Astrocyte (in vitro differentiated cells and primary cell): ENCODE measurements around the gene ZNF518A. TPM values are rescaled to one million over a fixed set of nuclear protein-coding genes. Genes with fewer than 3 reads are reported as not detected.

Source experiments
- DNase-seq: peaks from one replicate; pipeline ENCODE4 v3.0.0-alpha.2; 2010; ENCODE audit warnings: low read depth
- FAIRE-seq: peaks from 2 replicates; lab custom pipeline; 2011; peaks lifted over from hg19 to GRCh38; lab: Jason Lieb, UNC
- H2AFZ ChIP-seq: 2 replicates; pipeline ENCODE4 v1.6.0; 2012; ENCODE audit warnings: low read depth, low read length, inconsistent platforms
- H3K27ac ChIP-seq: 2 replicates; pipeline ENCODE4 v1.5.1; 2011; ENCODE audit warnings: low read depth, low read length, inconsistent platforms
- H3K27me3 ChIP-seq: 2 replicates; pipeline ENCODE4 v1.6.0; 2011; ENCODE audit warnings: low read length, inconsistent platforms; ENCODE audit not compliant: insufficient read depth
- H3K36me3 ChIP-seq: 2 replicates; pipeline ENCODE4 v1.5.1; 2011; ENCODE audit warnings: low read length, inconsistent platforms; ENCODE audit not compliant: insufficient read depth
- H3K4me1 ChIP-seq: 2 replicates; pipeline ENCODE4 v1.5.1; 2011; ENCODE audit warnings: low read length, inconsistent platforms; ENCODE audit not compliant: insufficient read depth
- H3K4me2 ChIP-seq: 2 replicates; pipeline ENCODE4 v1.6.0; 2012; ENCODE audit warnings: low read length, inconsistent platforms
- H3K4me3 ChIP-seq: 2 replicates; pipeline ENCODE4 v1.5.1; 2011; ENCODE audit warnings: low read depth, mild to moderate bottlenecking, low read length, inconsistent platforms; ENCODE audit not compliant: insufficient read depth
- H3K79me2 ChIP-seq: 2 replicates; pipeline ENCODE4 v1.6.0; 2012; ENCODE audit warnings: mild to moderate bottlenecking, low read length, inconsistent platforms; ENCODE audit not compliant: insufficient read depth
- H3K9ac ChIP-seq: 2 replicates; pipeline ENCODE4 v1.6.0; 2012; ENCODE audit warnings: mild to moderate bottlenecking, low read length, inconsistent platforms
- H3K9me3 ChIP-seq: 2 replicates; pipeline ENCODE4 v1.5.1; 2012; ENCODE audit warnings: low read depth, mild to moderate bottlenecking, low read length, inconsistent platforms; ENCODE audit not compliant: insufficient read depth
- H4K20me1 ChIP-seq: 2 replicates; pipeline ENCODE4 v1.6.0; 2012; ENCODE audit warnings: low read length, inconsistent platforms; ENCODE audit not compliant: insufficient read depth
- H3K27ac Mint-ChIP-seq: one replicate; pipeline ENCODE4 v1.8.0; 2021; ENCODE audit warnings: mild to moderate bottlenecking, mixed read lengths; ENCODE audit not compliant: unreplicated experiment
- H3K27me3 Mint-ChIP-seq: one replicate; pipeline ENCODE4 v1.8.0; 2021; ENCODE audit warnings: low read depth, mixed read lengths; ENCODE audit not compliant: unreplicated experiment
- H3K36me3 Mint-ChIP-seq: one replicate; pipeline ENCODE4 v1.8.0; 2021; ENCODE audit warnings: low read depth, mixed read lengths; ENCODE audit not compliant: unreplicated experiment
- H3K4me1 Mint-ChIP-seq: one replicate; pipeline ENCODE4 v1.8.0; 2021; ENCODE audit warnings: low read depth, mixed read lengths; ENCODE audit not compliant: unreplicated experiment
- H3K4me3 Mint-ChIP-seq: one replicate; pipeline ENCODE4 v1.8.0; 2021; ENCODE audit warnings: mild to moderate bottlenecking, moderate library complexity, mixed read lengths; ENCODE audit not compliant: unreplicated experiment
- H3K9me3 Mint-ChIP-seq: one replicate; pipeline ENCODE4 v1.8.0; 2021; ENCODE audit warnings: mild to moderate bottlenecking, mixed read lengths; ENCODE audit not compliant: unreplicated experiment
- EZH2 ChIP-seq: IDR thresholded peaks from 2 replicates; pipeline ENCODE4 v1.6.1; 2012; ENCODE audit warnings: mild to moderate bottlenecking, low read length, inconsistent platforms; ENCODE audit not compliant: insufficient read depth
- total RNA-seq: library from RNA; stranded (reverse); gene quantifications from 2 replicates; pipeline ENCODE4 v1.2.1, GENCODE V29; 2021
- TF ChIP-seq, protein P1 (sequence below): IDR thresholded peaks from 2 replicates; pipeline ENCODE4 v1.5.1; 2011; ENCODE audit warnings: low read depth, mild to moderate bottlenecking, inconsistent platforms, low read length, moderate library complexity; ENCODE audit not compliant: insufficient read depth

Gene ZNF518A
- total RNA-seq, 1 donor from 2014 or later = 24.1 TPM

- H3K79me2 ChIP-seq = peaks cover 4% of the 10 kb centered on the region
- H3K36me3 ChIP-seq = peaks cover 4% of the 10 kb centered on the region
- H3K27ac ChIP-seq = no peak overlapping the region
- Mint-ChIP-seq H3K9me3 (no peaks in the 10 kb centered on the region), H3K4me3 (no peak overlapping the region), H3K27ac (no peak overlapping the region), H3K36me3 (peaks cover 12% of the 10 kb centered on the region), H3K4me1 (peaks cover 13% of the 10 kb centered on the region), H3K27me3 (no peaks in the 10 kb centered on the region)
- no peak for DNase-seq
- TF ChIP-seq, protein P1, sequence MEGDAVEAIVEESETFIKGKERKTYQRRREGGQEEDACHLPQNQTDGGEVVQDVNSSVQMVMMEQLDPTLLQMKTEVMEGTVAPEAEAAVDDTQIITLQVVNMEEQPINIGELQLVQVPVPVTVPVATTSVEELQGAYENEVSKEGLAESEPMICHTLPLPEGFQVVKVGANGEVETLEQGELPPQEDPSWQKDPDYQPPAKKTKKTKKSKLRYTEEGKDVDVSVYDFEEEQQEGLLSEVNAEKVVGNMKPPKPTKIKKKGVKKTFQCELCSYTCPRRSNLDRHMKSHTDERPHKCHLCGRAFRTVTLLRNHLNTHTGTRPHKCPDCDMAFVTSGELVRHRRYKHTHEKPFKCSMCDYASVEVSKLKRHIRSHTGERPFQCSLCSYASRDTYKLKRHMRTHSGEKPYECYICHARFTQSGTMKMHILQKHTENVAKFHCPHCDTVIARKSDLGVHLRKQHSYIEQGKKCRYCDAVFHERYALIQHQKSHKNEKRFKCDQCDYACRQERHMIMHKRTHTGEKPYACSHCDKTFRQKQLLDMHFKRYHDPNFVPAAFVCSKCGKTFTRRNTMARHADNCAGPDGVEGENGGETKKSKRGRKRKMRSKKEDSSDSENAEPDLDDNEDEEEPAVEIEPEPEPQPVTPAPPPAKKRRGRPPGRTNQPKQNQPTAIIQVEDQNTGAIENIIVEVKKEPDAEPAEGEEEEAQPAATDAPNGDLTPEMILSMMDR = no peak
- TF ChIP-seq EZH2 = no peak
- no peak for FAIRE-seq
- H2AFZ ChIP-seq = no peak overlapping the region
- no peak overlapping the region for H3K4me2 ChIP-seq
- no peaks in the 10 kb centered on the region for H3K27me3 ChIP-seq
- H3K9me3 ChIP-seq = no peaks in the 10 kb centered on the region
- H3K4me3 ChIP-seq = no peak overlapping the region
- H3K4me1 ChIP-seq = no peaks in the 10 kb centered on the region
- no peaks in the 10 kb centered on the region for H4K20me1 ChIP-seq
- H3K9ac ChIP-seq = no peak overlapping the region
Measured at GRCh38 chr10:96136810-96137209, 6.7 kb downstream of the ZNF518A start.

DNA sequence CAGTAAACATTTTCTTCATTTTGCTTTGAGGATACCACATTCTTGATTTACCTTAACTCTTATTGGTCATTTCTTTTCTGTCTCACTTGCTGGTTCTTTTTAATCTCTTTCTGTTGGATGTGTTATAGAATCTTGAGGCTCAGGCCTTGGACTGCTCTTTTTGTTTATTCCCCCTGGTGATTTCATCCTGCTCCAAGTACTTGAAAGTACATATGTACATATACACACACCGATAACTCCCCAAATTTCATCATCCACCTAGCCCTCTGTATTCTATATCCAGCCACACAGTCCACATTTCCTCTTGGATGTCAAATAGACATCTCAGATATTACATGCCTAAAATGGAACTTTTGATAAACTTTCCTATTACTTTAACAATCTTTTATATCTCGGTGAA lies 7.5 kb downstream of the ZNF518A start:
- no peak overlapping the region for H3K27ac ChIP-seq
- H3K9ac ChIP-seq = no peak overlapping the region
- Mint-ChIP-seq H3K4me3 (no peak overlapping the region), H3K4me1 (peaks cover 17% of the 10 kb centered on the region), H3K27ac (no peak overlapping the region), H3K27me3 (no peaks in the 10 kb centered on the region), H3K9me3 (no peaks in the 10 kb centered on the region), H3K36me3 (peaks cover 15% of the 10 kb centered on the region)
- FAIRE-seq = no peak
- H3K4me1 ChIP-seq = no peaks in the 10 kb centered on the region
- H2AFZ ChIP-seq = no peak overlapping the region
- H3K27me3 ChIP-seq = no peaks in the 10 kb centered on the region
- no peaks in the 10 kb centered on the region for H4K20me1 ChIP-seq
- DNase-seq = no peak
- H3K36me3 ChIP-seq = peaks cover 4% of the 10 kb centered on the region
- no peaks in the 10 kb centered on the region for H3K9me3 ChIP-seq
- H3K4me3 ChIP-seq = no peak overlapping the region
- H3K79me2 ChIP-seq = no peaks in the 10 kb centered on the region
- H3K4me2 ChIP-seq = no peak overlapping the region
- no peak for TF ChIP-seq EZH2
- TF ChIP-seq, protein P1 = no peak

DNA sequence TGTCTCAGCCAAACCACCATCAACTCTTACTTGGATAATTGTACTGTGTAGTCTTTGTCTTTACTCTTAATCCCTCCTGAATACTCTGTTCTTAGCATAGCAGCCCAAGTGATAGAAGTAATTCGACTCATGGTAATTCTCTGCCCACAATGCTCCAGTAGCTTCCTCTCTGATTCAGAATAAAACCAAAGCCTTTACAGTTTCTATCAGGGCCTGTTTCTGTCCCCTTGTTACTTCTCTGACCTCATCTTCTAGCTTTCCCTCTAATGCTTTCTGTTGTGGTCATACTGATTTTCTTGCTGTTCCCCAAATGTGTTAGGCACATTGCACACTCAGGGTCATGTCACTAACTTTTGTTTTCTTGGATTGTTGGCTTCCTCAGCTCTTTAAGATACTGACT lies 8.0 kb downstream of the ZNF518A start:
- TF ChIP-seq, protein P1 = no peak
- TF ChIP-seq EZH2 = no peak
- H3K27ac ChIP-seq = no peak overlapping the region
- H3K9me3 Mint-ChIP-seq = no peaks in the 10 kb centered on the region
- H3K79me2 ChIP-seq = no peaks in the 10 kb centered on the region
- no peaks in the 10 kb centered on the region for H4K20me1 ChIP-seq
- peaks cover 17% of the 10 kb centered on the region for H3K36me3 Mint-ChIP-seq
- no peaks in the 10 kb centered on the region for H3K27me3 ChIP-seq
- DNase-seq (no peak), FAIRE-seq (no peak)
- H3K27ac Mint-ChIP-seq = no peak overlapping the region
- peaks cover 18% of the 10 kb centered on the region for H3K4me1 Mint-ChIP-seq
- H3K27me3 Mint-ChIP-seq = no peaks in the 10 kb centered on the region
- no peak overlapping the region for H3K4me3 Mint-ChIP-seq
- no peaks in the 10 kb centered on the region for H3K9me3 ChIP-seq
- H2AFZ ChIP-seq = no peak overlapping the region
- no peak overlapping the region for H3K4me2 ChIP-seq
- peaks cover 6% of the 10 kb centered on the region for H3K36me3 ChIP-seq
- no peak overlapping the region for H3K9ac ChIP-seq
- H3K4me3 ChIP-seq = no peak overlapping the region
- no peaks in the 10 kb centered on the region for H3K4me1 ChIP-seq
